GM12878 (cell line): ENCODE results near the gene STAMBPL1. TPM values are rescaled to one million over a fixed set of nuclear protein-coding genes. Genes with fewer than 3 reads are reported as not detected.

Experiments used
- BACH1 ChIP-seq: fragments of 450-650 bp; IDR thresholded peaks from 2 replicates; pipeline ENCODE4 v1.6.1; 2017; ENCODE audit warnings: mild to moderate bottlenecking, borderline replicate concordance
- BHLHE40 ChIP-seq, 2 experiments: fragments of 450-650 bp in 1 of 2; IDR thresholded peaks; 2 replicates each; pipeline ENCODE4 v1.6.1; 2011 to 2017; ENCODE audit warnings: low read depth in 2 of 2, borderline replicate concordance in 1 of 2, improper control_type of control experiment in 1 of 2, low read length in 1 of 2, mild to moderate bottlenecking in 1 of 2
- CREM ChIP-seq: IDR thresholded peaks from 2 replicates; pipeline ENCODE4 v1.6.1; 2014; ENCODE audit warnings: antibody characterized with exemption, low read depth
- EZH2 ChIP-seq: IDR thresholded peaks from 2 replicates; pipeline ENCODE4 v1.6.1; 2012; ENCODE audit warnings: low read depth, mild to moderate bottlenecking, control low read depth, inconsistent platforms, low read length, borderline replicate concordance; ENCODE audit not compliant: control insufficient read depth
- FOXK2 ChIP-seq: fragments of 450-650 bp; IDR thresholded peaks from 2 replicates; pipeline ENCODE4 v1.6.1; 2017; ENCODE audit warnings: mild to moderate bottlenecking, moderate library complexity
- FOXM1 ChIP-seq: IDR thresholded peaks from 2 replicates; pipeline ENCODE4 v1.6.1; 2012; ENCODE audit warnings: low read depth, mild to moderate bottlenecking, inconsistent platforms, low read length, moderate library complexity
- JUND ChIP-seq: IDR thresholded peaks from 2 replicates; pipeline ENCODE4 v1.6.1; 2012; ENCODE audit warnings: low read depth, mild to moderate bottlenecking, low read length, improper control_type of control experiment, moderate library complexity
- KDM1A ChIP-seq: fragments of 200-600 bp; sonication (generic); IDR thresholded peaks from 2 replicates; pipeline ENCODE4 v1.6.1; 2016; ENCODE audit warnings: borderline replicate concordance
- NBN ChIP-seq: fragments of 450-650 bp; IDR thresholded peaks from 2 replicates; pipeline ENCODE4 v1.6.1; 2016
- POLR2AphosphoS5 ChIP-seq: IDR thresholded peaks from 2 replicates; pipeline ENCODE4 v1.6.1; 2011; ENCODE audit warnings: mild to moderate bottlenecking, low read length, inconsistent platforms
- RB1 ChIP-seq: fragments of 450-650 bp; formaldehyde crosslinking; IDR thresholded peaks from 2 replicates; pipeline ENCODE4 v1.6.1; 2017; ENCODE audit warnings: mild to moderate bottlenecking, borderline replicate concordance
- RCOR1 ChIP-seq: conservative IDR thresholded peaks from 2 replicates; pipeline ENCODE4 v1.6.1; 2012; ENCODE audit warnings: low read depth, low read length, improper control_type of control experiment
- RUNX3 ChIP-seq: IDR thresholded peaks from 2 replicates; pipeline ENCODE4 v1.6.1; 2012; ENCODE audit warnings: low read length, inconsistent platforms
- SMAD1 ChIP-seq: fragments of 450-650 bp; IDR thresholded peaks from 2 replicates; pipeline ENCODE4 v1.6.1; 2018; ENCODE audit warnings: mild to moderate bottlenecking, low read depth; ENCODE audit not compliant: partially characterized antibody
- SPI1 ChIP-seq: IDR thresholded peaks from 2 replicates; pipeline ENCODE4 v1.6.1; 2011; ENCODE audit warnings: low read depth, mild to moderate bottlenecking, low read length, moderate library complexity, borderline replicate concordance; ENCODE audit not compliant: insufficient read depth
- SUPT20H ChIP-seq: IDR thresholded peaks from 2 replicates; pipeline ENCODE4 v1.6.1; 2011; ENCODE audit warnings: low read depth, mild to moderate bottlenecking, low read length, moderate library complexity, borderline replicate concordance; ENCODE audit not compliant: control insufficient read depth
- TAF1 ChIP-seq: IDR thresholded peaks from 2 replicates; pipeline ENCODE4 v1.6.1; 2011; ENCODE audit warnings: mild to moderate bottlenecking, low read depth, low read length, borderline replicate concordance
- TCF3 ChIP-seq: IDR thresholded peaks from 2 replicates; pipeline ENCODE4 v1.6.1; 2012; ENCODE audit warnings: low read depth, mild to moderate bottlenecking, low read length, borderline replicate concordance; ENCODE audit not compliant: insufficient read depth
- YBX1 ChIP-seq: fragments of 450-650 bp; IDR thresholded peaks from 2 replicates; pipeline ENCODE4 v1.6.1; 2016; ENCODE audit warnings: antibody characterized with exemption
- ZNF274 ChIP-seq: IDR thresholded peaks from one replicate; pipeline ENCODE4 v1.8.0; 2011; ENCODE audit not compliant: insufficient read length, insufficient read depth
- ZNF622 ChIP-seq: fragments of 450-650 bp; IDR thresholded peaks from 2 replicates; pipeline ENCODE4 v1.6.1; 2017; ENCODE audit warnings: mild to moderate bottlenecking, inconsistent platforms
- polyA plus RNA-seq, 11 experiments: library from polyadenylated mRNA; depleted of rRNA in 4 of 11; unstranded in 6 of 11; stranded (reverse) in 5 of 11; fragments of >200 nt; fragmentation: Nextera tagmentation in 4 of 11; fragmentation: Illumina TruSeq in 1 of 11; extraction: Ambion mirVana in 4 of 11; extraction: Trizol in 1 of 11; gene quantifications; 1 replicate in 1 of 11; 2 replicates in 10 of 11; pipeline versions ENCODE4 v1.2.1 to v1.2.3, GENCODE V29; 2011 to 2016; ENCODE audit warnings: inconsistent platforms in 2 of 11, missing spikeins in 2 of 11, low read depth in 1 of 11
- total RNA-seq, 4 experiments: library from RNA; depleted of rRNA in 3 of 4; stranded (reverse); fragments of >200 nt in 3 of 4; fragmentation: Illumina TruSeq in 1 of 4; extraction: Trizol in 1 of 4; gene quantifications; 2 replicates each; pipeline versions ENCODE4 v1.2.1 to v1.2.3, GENCODE V29; 2013 to 2021
- TF ChIP-seq, protein P1 (sequence below): fragments of 450-650 bp; IDR thresholded peaks from 2 replicates; pipeline ENCODE4 v1.6.1; 2017; ENCODE audit warnings: mild to moderate bottlenecking, moderate library complexity
- TF ChIP-seq, protein P2 (sequence below): IDR thresholded peaks from 2 replicates; pipeline ENCODE4 v1.6.1; 2011; ENCODE audit warnings: mild to moderate bottlenecking, low read depth, low read length, moderate library complexity; ENCODE audit not compliant: insufficient replicate concordance
- TF ChIP-seq, protein P3 (sequence below), 3 experiments: IDR thresholded peaks in 2 of 3; conservative IDR thresholded peaks in 1 of 3; 2 replicates each; pipeline ENCODE4 v1.5.1; 2011; ENCODE audit warnings: low read depth in 3 of 3, low read length in 3 of 3, mild to moderate bottlenecking in 3 of 3, control low read depth in 2 of 3, moderate library complexity in 2 of 3, inconsistent platforms in 1 of 3, mixed read lengths in 1 of 3; ENCODE audit not compliant: control insufficient read depth in 2 of 3, insufficient read depth in 1 of 3; ENCODE audit errors: extremely low read depth in 1 of 3

The STAMBPL1 gene
- total and polyA plus RNA-seq, 10 of the 15 experiments (the other 5 are each of a cell fraction or from before 2014, with no cell fraction given) = 7.5 to 44.1 (median 25.4) TPM

DNA sequence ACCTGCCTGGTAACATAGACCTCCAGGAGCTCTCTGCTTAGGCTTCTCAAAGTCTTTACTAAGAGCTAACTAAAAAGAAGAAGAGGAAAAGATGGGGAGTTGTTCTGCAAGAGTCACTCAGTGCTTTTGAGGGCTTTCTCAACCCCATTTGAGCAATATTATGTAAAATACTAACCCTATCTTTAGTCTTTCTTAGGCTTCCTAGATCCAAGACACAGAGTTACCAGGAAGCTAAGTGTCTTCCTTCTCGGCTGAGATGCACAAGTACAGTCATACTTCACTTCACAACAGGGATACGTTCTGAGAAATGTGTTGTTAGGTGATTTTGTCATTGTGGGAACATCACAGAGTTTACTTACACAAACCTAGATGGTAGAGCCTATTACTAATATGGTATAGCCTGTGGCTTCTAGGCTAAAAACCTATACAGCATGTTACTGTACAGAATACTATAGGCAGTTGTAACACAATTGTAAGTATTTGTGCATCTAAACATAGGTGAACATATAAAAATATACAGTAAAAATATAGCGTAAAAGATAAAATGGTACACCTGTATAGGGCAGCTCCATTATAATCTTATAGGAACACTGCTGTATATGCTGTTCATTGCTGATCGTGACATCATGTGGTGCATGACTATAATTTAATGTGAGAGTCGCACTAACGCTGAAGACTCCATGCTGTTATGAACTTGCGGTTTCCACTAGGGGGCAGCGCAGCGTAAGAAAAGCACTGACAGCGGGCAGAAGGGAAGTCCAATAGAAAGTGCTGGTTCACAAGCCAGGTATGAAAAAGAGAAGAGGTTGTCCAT, 44.7 kb upstream of the STAMBPL1 start (continued):
- TF ChIP-seq POLR2AphosphoS5 = no peak
- peak; percentile 43; the same call in 1 of the 2 replicates for TF ChIP-seq FOXM1
- no peak for TF ChIP-seq TAF1
- TF ChIP-seq RUNX3 = peak; percentile 99
- no peak for TF ChIP-seq EZH2
- no peak for TF ChIP-seq KDM1A
- no peak for TF ChIP-seq CREM
- peak; percentile 58; the same call in 1 of the 2 replicates for TF ChIP-seq RB1
- no peak for TF ChIP-seq BACH1
- no peak for TF ChIP-seq JUND
- peak; percentile 69 for TF ChIP-seq SPI1
- no peak for TF ChIP-seq SMAD1
- 0 out of 2 replicates have a peak, but pooled peaks have one; percentile 47 for TF ChIP-seq NBN
- TF ChIP-seq ZNF274 = no peak
- TF ChIP-seq, protein P1, sequence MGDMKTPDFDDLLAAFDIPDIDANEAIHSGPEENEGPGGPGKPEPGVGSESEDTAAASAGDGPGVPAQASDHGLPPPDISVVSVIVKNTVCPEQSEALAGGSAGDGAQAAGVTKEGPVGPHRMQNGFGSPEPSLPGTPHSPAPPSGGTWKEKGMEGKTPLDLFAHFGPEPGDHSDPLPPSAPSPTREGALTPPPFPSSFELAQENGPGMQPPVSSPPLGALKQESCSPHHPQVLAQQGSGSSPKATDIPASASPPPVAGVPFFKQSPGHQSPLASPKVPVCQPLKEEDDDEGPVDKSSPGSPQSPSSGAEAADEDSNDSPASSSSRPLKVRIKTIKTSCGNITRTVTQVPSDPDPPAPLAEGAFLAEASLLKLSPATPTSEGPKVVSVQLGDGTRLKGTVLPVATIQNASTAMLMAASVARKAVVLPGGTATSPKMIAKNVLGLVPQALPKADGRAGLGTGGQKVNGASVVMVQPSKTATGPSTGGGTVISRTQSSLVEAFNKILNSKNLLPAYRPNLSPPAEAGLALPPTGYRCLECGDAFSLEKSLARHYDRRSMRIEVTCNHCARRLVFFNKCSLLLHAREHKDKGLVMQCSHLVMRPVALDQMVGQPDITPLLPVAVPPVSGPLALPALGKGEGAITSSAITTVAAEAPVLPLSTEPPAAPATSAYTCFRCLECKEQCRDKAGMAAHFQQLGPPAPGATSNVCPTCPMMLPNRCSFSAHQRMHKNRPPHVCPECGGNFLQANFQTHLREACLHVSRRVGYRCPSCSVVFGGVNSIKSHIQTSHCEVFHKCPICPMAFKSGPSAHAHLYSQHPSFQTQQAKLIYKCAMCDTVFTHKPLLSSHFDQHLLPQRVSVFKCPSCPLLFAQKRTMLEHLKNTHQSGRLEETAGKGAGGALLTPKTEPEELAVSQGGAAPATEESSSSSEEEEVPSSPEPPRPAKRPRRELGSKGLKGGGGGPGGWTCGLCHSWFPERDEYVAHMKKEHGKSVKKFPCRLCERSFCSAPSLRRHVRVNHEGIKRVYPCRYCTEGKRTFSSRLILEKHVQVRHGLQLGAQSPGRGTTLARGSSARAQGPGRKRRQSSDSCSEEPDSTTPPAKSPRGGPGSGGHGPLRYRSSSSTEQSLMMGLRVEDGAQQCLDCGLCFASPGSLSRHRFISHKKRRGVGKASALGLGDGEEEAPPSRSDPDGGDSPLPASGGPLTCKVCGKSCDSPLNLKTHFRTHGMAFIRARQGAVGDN = no peak
- TF ChIP-seq BHLHE40 (IDR thresholded peaks at IDR 0.05; ENCODE audit: borderline replicate concordance in 1 of 2, low read depth in 2 of 2, low read length in 1 of 2) = peak; percentile 18 to 31; a peak in 1 of 4 replicates
- no peak for TF ChIP-seq TCF3
- TF ChIP-seq, protein P2, sequence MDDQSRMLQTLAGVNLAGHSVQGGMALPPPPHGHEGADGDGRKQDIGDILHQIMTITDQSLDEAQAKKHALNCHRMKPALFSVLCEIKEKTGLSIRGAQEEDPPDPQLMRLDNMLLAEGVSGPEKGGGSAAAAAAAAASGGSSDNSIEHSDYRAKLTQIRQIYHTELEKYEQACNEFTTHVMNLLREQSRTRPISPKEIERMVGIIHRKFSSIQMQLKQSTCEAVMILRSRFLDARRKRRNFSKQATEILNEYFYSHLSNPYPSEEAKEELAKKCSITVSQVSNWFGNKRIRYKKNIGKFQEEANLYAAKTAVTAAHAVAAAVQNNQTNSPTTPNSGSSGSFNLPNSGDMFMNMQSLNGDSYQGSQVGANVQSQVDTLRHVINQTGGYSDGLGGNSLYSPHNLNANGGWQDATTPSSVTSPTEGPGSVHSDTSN = no peak
- no peak for TF ChIP-seq ZNF622
- no peak for TF ChIP-seq RCOR1
- TF ChIP-seq FOXK2 = no peak
- TF ChIP-seq YBX1 = no peak
- TF ChIP-seq SUPT20H = no peak
- TF ChIP-seq, protein P3, sequence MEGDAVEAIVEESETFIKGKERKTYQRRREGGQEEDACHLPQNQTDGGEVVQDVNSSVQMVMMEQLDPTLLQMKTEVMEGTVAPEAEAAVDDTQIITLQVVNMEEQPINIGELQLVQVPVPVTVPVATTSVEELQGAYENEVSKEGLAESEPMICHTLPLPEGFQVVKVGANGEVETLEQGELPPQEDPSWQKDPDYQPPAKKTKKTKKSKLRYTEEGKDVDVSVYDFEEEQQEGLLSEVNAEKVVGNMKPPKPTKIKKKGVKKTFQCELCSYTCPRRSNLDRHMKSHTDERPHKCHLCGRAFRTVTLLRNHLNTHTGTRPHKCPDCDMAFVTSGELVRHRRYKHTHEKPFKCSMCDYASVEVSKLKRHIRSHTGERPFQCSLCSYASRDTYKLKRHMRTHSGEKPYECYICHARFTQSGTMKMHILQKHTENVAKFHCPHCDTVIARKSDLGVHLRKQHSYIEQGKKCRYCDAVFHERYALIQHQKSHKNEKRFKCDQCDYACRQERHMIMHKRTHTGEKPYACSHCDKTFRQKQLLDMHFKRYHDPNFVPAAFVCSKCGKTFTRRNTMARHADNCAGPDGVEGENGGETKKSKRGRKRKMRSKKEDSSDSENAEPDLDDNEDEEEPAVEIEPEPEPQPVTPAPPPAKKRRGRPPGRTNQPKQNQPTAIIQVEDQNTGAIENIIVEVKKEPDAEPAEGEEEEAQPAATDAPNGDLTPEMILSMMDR (IDR thresholded peaks at IDR 0.05 in 2 of 3, conservative IDR thresholded peaks at IDR 0.05 in 1 of 3; ENCODE audit: control insufficient read depth in 2 of 3, extremely low read depth in 1 of 3, insufficient read depth in 1 of 3, low read depth in 3 of 3, low read length in 3 of 3) = peak; percentile 78 to 97 (median 91)
